Measurements from ENCODE around the gene WSB1. TPM values are rescaled to one million over a fixed set of nuclear protein-coding genes. Genes with fewer than 3 reads are reported as not detected.
"Not testable (repeated sequence)": the region's sequence is repeated elsewhere in the genome, so short reads cannot be mapped to it uniquely, and the experiment has no call there.

The WSB1 gene
- total and polyA plus RNA-seq, 8 donors = 41.3 to 84.3 (median 53.6) TPM

DNA sequence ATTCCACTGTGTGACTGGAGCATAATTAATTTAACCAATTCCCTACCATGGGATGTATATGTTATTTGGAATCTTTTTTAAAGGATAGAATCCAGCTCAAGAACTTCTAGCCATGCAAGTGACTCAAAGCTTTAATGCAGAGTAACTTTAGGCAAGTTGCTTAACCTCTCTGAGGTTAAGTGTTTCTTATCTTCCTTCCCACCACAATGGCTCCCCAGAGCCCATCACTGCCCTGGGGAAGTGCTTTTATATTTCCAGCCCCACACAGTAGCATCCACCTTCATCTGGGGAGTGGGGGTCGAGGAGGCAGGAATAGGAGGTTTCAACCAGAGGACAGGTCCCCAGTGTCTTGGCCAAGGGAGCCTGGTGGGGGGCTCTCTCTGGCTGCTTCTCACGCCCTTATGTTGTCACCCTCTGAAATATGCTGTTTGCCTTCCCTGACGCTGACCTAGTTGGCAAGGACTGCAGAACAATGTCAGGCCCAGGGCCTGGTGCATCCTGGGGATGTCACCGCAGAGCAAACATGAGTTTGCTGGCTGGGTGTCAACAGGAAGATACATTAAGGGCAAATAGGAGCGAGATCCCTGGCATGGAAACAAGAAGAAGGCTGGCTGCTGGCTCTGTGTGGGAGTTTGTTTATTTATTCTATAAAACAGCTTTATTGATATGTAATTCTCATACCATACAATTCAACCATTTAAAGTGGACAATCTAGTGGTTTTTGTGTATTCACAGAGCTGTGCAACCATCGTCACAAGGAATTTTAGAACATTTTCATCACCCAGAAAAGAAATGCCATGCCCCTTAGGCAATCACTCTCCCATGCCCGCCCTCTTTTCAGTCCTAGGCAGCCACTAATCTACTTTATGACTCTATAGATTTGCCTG, 46.6 kb upstream of the WSB1 start:
- no peak for FAIRE-seq
- H3K4me1 ChIP-seq = peaks cover 0 to 14% (median 10%) of the 10 kb centered on the region in 3 donors
- intact Hi-C loops (cut with DNase I) = no loop called here

DNA sequence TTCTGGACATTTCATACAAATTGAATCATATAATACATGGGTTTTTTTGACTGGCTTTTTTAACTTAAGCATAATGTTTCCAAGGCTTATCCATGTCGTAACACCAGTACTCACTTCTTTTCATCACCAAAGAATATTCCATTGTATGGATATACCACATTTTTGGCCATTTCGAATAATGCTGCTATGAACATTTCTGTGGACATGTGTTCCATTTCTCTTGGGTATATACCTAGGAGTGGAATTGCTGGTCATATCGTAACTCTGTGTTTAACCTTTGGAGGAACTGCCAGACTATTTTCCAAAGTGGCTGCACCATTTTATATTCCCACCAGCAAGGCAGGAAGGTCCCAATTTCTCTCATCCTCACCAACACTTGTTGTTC, 46.0 kb upstream of the WSB1 start:
- TF ChIP-seq, protein P1, sequence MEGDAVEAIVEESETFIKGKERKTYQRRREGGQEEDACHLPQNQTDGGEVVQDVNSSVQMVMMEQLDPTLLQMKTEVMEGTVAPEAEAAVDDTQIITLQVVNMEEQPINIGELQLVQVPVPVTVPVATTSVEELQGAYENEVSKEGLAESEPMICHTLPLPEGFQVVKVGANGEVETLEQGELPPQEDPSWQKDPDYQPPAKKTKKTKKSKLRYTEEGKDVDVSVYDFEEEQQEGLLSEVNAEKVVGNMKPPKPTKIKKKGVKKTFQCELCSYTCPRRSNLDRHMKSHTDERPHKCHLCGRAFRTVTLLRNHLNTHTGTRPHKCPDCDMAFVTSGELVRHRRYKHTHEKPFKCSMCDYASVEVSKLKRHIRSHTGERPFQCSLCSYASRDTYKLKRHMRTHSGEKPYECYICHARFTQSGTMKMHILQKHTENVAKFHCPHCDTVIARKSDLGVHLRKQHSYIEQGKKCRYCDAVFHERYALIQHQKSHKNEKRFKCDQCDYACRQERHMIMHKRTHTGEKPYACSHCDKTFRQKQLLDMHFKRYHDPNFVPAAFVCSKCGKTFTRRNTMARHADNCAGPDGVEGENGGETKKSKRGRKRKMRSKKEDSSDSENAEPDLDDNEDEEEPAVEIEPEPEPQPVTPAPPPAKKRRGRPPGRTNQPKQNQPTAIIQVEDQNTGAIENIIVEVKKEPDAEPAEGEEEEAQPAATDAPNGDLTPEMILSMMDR (IDR thresholded peaks at IDR 0.05) = no peak
- Histone ChIP-seq H3K27ac (peak overlapping the region in 2 of 4 donors; percentile 64 to 71), H3K4me3 (no peak overlapping the region), H3K36me3 (no peaks in the 10 kb centered on the region), H3K27me3 (no peaks in the 10 kb centered on the region), H3K4me1 (peaks cover 0 to 14% (median 10%) of the 10 kb centered on the region in 3 donors), H3K9me3 (no peaks in the 10 kb centered on the region)
- intact Hi-C loops (cut with DNase I) = no loop called here
- ATAC-seq (no peak), DNase-seq (no peak), FAIRE-seq (no peak)
- 83 to 89% methylated on average over 3 of the region's 3 CpGs for WGBS, 2 donors

More for the DNA sequence above, 46.6 kb upstream of the WSB1 start:
- TF ChIP-seq, protein P1 (IDR thresholded peaks at IDR 0.05) = no peak
- H3K36me3 ChIP-seq = no peaks in the 10 kb centered on the region
- H3K9me3 ChIP-seq = no peaks in the 10 kb centered on the region
- no peaks in the 10 kb centered on the region for H3K27me3 ChIP-seq
- ATAC-seq = peak; percentile 47 to 74 (median 70)
- H3K4me3 ChIP-seq = no peak overlapping the region
- peak in 4 of 6 donors; percentile 42 to 70 (median 66) for DNase-seq
- peak overlapping the region in 2 of 4 donors; percentile 64 to 71 for H3K27ac ChIP-seq
- WGBS, 2 donors = 36 to 42% methylated on average over 7 of the region's 7 CpGs

DNA sequence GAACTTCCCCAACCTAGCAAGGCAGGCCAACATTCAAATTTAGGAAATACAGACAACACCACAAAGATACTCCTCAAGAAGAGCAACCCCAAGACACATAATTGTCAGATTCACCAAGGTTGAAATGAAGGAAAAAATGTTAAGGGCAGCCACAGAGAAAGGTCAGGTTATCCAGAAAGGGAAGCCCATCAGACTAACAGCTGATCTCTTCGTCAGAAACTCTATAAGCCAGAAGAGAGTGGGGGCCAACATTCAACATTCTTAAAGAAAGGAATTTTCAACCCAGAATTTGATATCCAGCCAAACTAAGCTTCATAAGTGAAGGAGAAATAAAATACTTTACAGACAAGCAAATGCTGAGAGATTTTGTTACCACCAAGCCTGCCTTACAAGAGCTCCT, 43.1 kb upstream of the WSB1 start:
- ATAC-seq; H3K4me3 ChIP-seq; H3K27ac ChIP-seq; DNase-seq; H3K4me1 ChIP-seq; H3K36me3 ChIP-seq; intact Hi-C loops (cut with DNase I); H3K9me3 ChIP-seq; H3K27me3 ChIP-seq; FAIRE-seq: not testable (repeated sequence)
- WGBS, 2 donors = 62 to 81% methylated on average over 1 of the region's 1 CpG

DNA sequence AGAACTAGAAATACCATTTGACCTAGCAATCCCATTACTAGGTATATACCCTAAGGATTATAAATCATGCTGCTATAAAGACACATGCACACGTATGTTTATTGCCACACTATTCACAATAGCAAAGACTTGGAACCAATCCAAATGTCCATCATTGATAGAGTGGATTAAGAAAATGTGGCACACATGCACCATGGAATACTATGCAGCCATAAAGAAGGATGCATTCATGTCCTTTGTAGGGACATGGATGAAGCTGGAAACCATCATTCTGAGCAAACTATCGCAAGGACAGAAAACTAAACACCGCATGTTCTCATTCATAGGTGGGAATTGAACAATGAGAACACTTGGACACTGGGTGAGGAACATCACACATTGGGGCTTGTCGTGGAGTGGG, 39.1 kb upstream of the WSB1 start:
- ATAC-seq; H3K4me3 ChIP-seq; H3K27ac ChIP-seq; FAIRE-seq; H3K9me3 ChIP-seq; H3K36me3 ChIP-seq; H3K4me1 ChIP-seq; H3K27me3 ChIP-seq; intact Hi-C loops (cut with DNase I); DNase-seq: not testable (repeated sequence)
- 80 to 88% methylated on average over 4 of the region's 4 CpGs for WGBS, 2 donors

DNA sequence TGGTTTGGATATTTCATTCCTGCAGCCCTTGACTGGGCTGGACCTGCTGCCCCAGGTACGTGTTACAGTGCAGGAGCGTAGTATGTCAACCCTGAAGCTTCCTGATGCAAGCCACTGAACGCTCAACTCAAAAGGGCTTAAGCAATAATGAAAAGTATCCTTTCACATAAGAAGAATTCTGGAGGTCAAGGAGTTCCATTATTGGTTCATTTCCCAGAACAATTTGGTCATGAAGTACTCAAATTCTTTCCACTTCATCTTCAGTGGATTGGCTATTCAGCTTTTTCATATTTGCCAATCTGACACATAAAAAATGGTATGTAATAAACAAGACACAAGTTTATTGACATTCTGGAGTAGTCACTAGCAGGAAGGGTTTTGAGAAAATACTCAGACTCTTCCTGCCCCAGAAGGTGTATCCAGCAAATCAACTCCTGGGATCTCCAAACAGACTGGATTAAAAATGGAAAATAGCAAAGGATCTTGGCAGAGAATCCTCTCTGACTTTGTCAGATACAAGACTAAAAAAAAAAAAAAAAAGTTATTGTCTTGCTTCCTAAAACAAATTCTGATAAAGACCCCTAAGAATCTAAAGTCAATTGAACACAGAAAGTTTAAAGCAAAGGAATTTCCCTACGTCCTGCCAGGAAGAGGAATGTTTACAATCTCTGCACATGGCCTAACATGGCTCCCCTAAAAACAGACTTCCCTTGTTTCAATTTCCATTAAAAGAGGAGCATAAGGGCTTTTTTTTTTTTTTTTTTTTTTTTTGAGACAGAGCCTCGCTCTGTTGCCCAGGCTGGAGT, 37.5 kb upstream of the WSB1 start:
- FAIRE-seq = peak; percentile 64
- TF ChIP-seq, protein P1 (IDR thresholded peaks at IDR 0.05) = no peak
- intact Hi-C loops (cut with DNase I) = no loop called here

More for the DNA sequence above, 37.5 kb upstream of the WSB1 start:
- peak in 3 of 4 donors; percentile 8 to 51 (median 49) for ATAC-seq
- no peak overlapping the region for H3K4me3 ChIP-seq
- DNase-seq = no peak
- no peaks in the 10 kb centered on the region for H3K27me3 ChIP-seq
- H3K9me3 ChIP-seq = no peaks in the 10 kb centered on the region
- WGBS, 2 donors = 68 to 73% methylated on average over 5 of the region's 5 CpGs
- H3K36me3 ChIP-seq = no peaks in the 10 kb centered on the region
- H3K4me1 ChIP-seq = no peaks in the 10 kb centered on the region
- peak overlapping the region in 3 of 4 donors; percentile 19 to 42 (median 29) for H3K27ac ChIP-seq
